LNCaP clone FGC (cell line): ENCODE results near the gene TEP1.
A peak's percentile ranks its signal among the peaks of the same experiment; 100 is the strongest.

Source experiments
- DNase-seq: peaks from one replicate; pipeline ENCODE4 v3.0.0-alpha.2; 2011; ENCODE audit warnings: low read depth
- H3K4me3 ChIP-seq: 2 replicates; pipeline ENCODE4 v1.5.1; 2011; ENCODE audit warnings: mild to moderate bottlenecking, low read depth, low read length, control low read depth
- TF ChIP-seq, protein P1 (sequence below): IDR thresholded peaks from 2 replicates; pipeline ENCODE4 v1.5.1; 2012; ENCODE audit warnings: mild to moderate bottlenecking; ENCODE audit not compliant: control insufficient read depth, insufficient read depth; ENCODE audit errors: extremely low read depth

The TEP1 gene

DNA sequence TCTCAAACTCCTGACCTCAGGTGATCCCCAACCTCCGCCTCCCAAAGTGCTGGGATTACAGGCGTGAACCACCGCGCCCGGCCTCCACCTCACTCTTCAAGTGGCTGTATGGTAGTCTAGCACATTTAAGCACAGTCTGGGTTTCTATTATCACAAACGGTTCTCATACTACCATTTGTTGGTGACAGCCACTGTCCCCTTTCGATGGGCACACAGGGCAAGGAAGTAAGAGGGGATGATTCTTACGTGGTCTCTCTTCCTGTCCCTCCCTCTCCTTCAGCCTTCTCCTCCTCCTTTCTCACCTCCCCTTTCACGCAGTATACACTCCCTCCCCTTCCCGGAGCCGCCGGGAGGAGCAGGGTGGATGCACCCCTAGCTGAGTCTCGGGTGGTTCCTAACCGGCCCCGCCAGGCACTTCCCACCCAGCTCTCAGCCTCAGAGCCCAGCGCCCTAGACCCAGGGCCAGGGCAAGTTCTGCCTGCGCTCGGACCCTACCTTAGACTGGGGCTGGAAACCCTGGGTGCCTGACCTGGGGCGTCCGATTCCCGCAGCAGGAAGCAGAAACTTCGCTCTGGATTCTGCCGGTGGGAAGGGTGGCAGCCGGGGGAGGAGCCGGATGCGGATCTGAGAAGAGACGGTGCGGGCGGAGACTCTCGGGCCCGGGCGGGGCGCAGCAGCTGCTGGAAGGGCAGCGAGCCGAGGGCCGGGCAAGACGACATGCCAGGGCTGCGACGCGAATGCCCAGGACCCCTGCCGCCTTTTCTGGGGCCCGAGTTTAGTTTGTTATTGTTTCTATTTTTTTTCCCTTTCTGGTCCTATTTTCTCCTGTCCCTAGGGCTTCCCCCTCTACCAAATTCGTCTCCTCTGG, at the start of gene TEP1:
TEP1 (minus strand) TSS at position 626 of the 868 bp plus-strand sequence. CDS start 5,062 bp downstream, outside the sequence.
- TF ChIP-seq, protein P1, sequence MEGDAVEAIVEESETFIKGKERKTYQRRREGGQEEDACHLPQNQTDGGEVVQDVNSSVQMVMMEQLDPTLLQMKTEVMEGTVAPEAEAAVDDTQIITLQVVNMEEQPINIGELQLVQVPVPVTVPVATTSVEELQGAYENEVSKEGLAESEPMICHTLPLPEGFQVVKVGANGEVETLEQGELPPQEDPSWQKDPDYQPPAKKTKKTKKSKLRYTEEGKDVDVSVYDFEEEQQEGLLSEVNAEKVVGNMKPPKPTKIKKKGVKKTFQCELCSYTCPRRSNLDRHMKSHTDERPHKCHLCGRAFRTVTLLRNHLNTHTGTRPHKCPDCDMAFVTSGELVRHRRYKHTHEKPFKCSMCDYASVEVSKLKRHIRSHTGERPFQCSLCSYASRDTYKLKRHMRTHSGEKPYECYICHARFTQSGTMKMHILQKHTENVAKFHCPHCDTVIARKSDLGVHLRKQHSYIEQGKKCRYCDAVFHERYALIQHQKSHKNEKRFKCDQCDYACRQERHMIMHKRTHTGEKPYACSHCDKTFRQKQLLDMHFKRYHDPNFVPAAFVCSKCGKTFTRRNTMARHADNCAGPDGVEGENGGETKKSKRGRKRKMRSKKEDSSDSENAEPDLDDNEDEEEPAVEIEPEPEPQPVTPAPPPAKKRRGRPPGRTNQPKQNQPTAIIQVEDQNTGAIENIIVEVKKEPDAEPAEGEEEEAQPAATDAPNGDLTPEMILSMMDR: no peak
- peak within 1 kb of the TSS; percentile 84 for H3K4me3 ChIP-seq
- peak; percentile 50 for DNase-seq

DNA sequence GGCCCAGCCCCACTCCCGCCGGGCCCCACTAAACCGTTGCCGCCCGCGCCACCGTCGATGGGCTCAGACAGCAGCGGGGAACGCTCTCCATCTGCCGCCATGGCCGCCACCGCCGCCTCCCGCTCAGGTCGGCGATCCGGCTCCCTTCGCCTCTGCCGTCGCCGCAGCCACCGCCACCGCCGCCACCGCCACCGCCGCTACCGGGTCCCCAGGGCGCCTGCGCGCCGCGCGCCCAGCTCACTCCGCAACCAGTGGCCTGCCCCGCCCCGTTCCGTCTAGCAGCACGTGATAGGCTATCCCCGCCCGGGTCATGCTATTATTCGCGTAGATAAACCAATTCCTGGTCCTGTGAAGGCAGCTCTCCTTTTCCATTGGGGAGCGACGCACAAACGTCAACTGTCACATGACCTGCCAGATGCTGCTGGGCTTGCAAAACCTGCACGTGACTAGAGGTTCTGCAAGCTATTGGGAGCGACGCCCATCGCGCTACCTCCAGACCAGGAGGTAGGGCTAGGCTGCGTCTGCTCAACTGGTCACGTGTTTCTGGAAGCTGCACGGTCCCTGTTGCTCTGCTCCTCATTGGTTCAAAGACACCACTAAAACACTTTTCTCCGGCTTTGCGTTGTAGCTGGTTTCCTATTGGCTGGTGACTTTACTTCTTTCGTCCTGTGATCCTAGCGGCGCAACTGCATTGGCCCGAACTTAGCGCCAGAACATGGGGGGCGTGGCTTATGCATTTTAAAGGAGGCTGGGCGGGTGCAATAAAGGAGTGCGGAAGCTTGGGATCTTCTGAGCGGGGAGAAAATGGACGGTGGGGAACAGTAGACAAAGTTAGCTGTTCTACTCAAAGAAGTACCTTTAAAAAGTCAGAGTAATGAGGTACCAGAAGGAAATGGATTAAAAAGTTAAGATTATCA, 48.2 kb upstream of the TEP1 start, which contains the start of gene PIP4P1:
PIP4P1 (minus strand) TSS at position 210 of the 917 bp plus-strand sequence; CDS start at position 101, 109 bp downstream.
- peak; percentile 100 for DNase-seq
- peak within 1 kb of the TSS; percentile 64 for H3K4me3 ChIP-seq
- TF ChIP-seq, protein P1: no peak

DNA sequence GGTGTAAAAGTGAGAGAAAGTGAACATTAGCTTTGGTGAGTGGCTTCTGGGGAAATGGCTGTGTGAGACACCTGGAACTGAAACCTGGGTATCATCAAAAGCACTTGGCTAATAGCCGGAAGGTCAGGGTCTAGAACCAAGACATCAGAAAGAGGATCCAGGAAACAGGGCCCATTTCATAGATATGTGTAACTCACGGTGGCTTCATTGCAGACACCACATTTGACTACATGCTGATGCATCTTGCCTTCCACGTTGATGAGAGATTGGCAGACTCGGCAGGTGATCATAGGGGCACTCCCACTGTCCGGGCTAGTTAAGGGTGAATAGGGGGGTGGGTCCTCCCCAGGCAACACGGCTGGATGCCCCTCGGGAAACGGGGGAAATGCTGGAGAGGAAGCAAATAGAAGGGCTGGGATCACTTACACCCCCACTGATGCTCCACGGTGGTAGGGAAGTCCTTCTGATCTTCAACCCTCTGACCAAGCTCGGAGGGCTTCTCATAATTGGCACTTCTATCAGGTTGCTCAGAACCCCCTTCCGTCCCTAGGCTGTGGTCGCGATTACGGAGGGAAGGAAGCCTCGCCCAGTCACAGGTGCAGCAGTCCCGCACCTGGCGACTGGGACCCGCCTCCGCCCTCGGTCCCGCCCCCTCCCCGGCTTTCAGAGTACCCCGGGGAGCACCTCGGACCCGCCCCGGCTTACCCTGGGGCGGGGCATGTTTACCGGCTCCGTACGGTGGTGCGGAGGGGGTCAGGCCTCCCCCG, 47.3 kb upstream of the TEP1 start:
- no peak for DNase-seq

DNA sequence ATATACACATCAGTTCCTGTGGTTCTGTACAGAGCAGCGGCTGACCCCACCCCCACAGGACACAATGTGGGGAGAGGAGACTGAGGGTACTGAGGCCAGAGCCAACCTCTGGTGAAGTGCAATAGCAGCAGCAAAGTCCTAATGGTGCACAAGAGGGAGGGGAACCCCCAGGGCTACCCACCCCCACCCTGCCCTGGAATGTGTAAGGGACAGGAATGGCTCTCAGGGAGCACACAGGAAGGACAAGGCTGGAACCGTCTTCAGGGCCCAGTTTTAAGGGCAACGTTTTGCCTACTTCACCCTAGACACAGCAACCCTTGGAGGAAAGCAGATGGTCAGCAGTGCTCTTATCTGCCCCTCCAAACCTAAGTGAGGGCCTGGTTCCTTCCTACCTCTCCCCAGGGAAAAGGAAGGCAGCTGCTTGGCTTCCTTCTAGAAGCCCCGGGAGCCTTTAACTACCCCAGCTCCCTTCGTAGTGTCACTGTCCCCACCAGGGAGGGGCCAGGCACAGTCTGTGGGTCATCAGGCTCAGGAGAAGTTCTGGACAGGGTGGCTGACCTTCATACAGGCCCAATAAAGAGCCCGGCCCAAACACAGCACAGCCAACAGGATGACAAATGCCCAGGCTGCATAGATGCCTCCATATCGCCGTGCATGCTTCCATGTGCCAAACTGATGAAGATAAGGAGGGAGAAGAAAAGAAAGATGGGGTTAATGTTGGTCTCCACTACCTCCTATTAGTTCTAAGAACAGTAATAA, 44.9 kb upstream of the TEP1 start:
- TF ChIP-seq, protein P1: no peak
- H3K4me3 ChIP-seq: no peak overlapping the region
- DNase-seq: no peak

More for the DNA sequence above, 47.3 kb upstream of the TEP1 start:
- TF ChIP-seq, protein P1: no peak
- H3K4me3 ChIP-seq: peak overlapping the region; percentile 64

DNA sequence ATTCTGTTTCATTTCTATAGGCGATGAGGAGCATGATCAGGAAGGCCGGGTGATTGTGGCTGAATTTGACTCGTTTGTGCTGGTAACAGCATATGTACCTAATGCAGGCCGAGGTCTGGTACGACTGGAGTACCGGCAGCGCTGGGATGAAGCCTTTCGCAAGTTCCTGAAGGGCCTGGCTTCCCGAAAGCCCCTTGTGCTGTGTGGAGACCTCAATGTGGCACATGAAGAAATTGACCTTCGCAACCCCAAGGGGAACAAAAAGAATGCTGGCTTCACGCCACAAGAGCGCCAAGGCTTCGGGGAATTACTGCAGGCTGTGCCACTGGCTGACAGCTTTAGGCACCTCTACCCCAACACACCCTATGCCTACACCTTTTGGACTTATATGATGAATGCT, 43.7 kb upstream of the TEP1 start:
- no peak for DNase-seq
- no peak overlapping the region for H3K4me3 ChIP-seq
- TF ChIP-seq, protein P1: no peak
